Germinal center (tissue), 1 donor: ENCODE results near the gene SNRPD2.
"Not testable (repeated sequence)": the region's sequence is repeated elsewhere in the genome, so short reads cannot be mapped to it uniquely, and the experiment has no call there.

Source experiments
- DNase-seq: peaks from one replicate; pipeline ENCODE4 v3.0.0; 2012; ENCODE audit warnings: mixed read lengths, low spot score

SNRPD2 gene

GRCh38 chr19:45705115-45705514 is 13.4 kb upstream of the SNRPD2 start:
- DNase-seq = no peak

GRCh38 chr19:45701676-45702075 is 9.9 kb upstream of the SNRPD2 start:
- DNase-seq = no peak

- peak; percentile 76 for DNase-seq
Measured at GRCh38 chr19:45693106-45693788, 1.5 kb upstream of the SNRPD2 start.

- peak; percentile 96 for DNase-seq
Measured at GRCh38 chr19:45692187-45693105, 693 bp upstream of the SNRPD2 start, which contains the start of gene QPCTL. Gene QPCTL (plus strand): TSS chr19:45692666. CDS start chr19:45692704, 38 bp downstream.

- DNase-seq = no peak
Measured at GRCh38 chr19:45687599-45687998, 4.2 kb downstream of the SNRPD2 start.

- not testable (repeated sequence) for DNase-seq
Measured at GRCh38 chr19:45685045-45685444, 6.7 kb downstream of the SNRPD2 start.

GRCh38 chr19:45682908-45683307 is 8.8 kb downstream of the SNRPD2 start:
- no peak for DNase-seq

GRCh38 chr19:45682117-45682516 is 9.6 kb downstream of the SNRPD2 start:
- DNase-seq = no peak

- peak; percentile 87 for DNase-seq
Measured at GRCh38 chr19:45681391-45682015, 10.2 kb downstream of the SNRPD2 start.

GRCh38 chr19:45677351-45678230 is 14.2 kb downstream of the SNRPD2 start:
- peak; percentile 84 for DNase-seq

- peak; percentile 32 for DNase-seq
Measured at GRCh38 chr19:45676851-45677263, 14.9 kb downstream of the SNRPD2 start.

GRCh38 chr19:45674946-45675345 is 16.8 kb downstream of the SNRPD2 start:
- no peak for DNase-seq

GRCh38 chr19:45670670-45671453 is 20.9 kb downstream of the SNRPD2 start:
- DNase-seq = peak; percentile 90

- peak; percentile 24 for DNase-seq
Measured at GRCh38 chr19:45668342-45668871, 23.3 kb downstream of the SNRPD2 start.

- DNase-seq = peak; percentile 67
Measured at GRCh38 chr19:45667620-45668341, 24.0 kb downstream of the SNRPD2 start, which contains the start of gene GIPR. Gene GIPR (plus strand): TSS chr19:45668221. CDS start chr19:45669521, 1,300 bp downstream.

- no peak for DNase-seq
Measured at GRCh38 chr19:45664575-45664974, 27.2 kb downstream of the SNRPD2 start.

GRCh38 chr19:45663800-45664199 is 28.0 kb downstream of the SNRPD2 start:
- no peak for DNase-seq

- no peak for DNase-seq
Measured at GRCh38 chr19:45660636-45661035, 31.1 kb downstream of the SNRPD2 start.

- DNase-seq = no peak
Measured at GRCh38 chr19:45659096-45659729, 32.5 kb downstream of the SNRPD2 start.
